ENCODE results near the gene CLEC16A. TPM values are rescaled to one million over a fixed set of nuclear protein-coding genes. Genes with fewer than 3 reads are reported as not detected.

Gene CLEC16A
- total RNA-seq, 4 donors from 2014 or later: 19.9 to 38.3 (median 35.0) TPM

DNA sequence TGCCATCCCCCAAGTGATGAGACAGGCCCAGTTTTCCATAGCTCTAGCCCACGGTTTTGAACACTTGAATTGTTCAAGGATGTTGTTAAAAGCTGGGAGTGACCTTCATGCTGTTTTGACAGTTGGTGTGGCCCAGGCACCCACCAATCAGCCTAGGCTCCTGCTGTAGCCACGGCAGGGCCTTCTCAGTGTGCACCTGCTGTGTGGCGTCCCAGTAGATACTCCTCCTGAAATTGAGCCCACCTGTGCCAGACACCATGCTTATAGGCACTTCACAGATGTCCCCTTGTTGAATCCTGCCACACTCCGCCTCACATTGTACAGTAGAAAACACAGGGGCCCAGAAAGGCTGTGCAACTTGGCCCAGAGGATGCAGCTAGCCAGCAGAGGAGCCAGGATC is 225.3 kb downstream of the CLEC16A start:
- Histone ChIP-seq H3K27me3 (no peaks in the 10 kb centered on the region), H3K4me3 (no peak overlapping the region), H3K4me1 (peaks cover 0 to 14% (median 0%) of the 10 kb centered on the region in 3 donors), H3K27ac (no peak overlapping the region), H3K36me3 (peaks cover 0 to 54% of the 10 kb centered on the region in 2 donors), H3K9me3 (no peaks in the 10 kb centered on the region)
- no peak for TF ChIP-seq EP300 (IDR thresholded peaks at IDR 0.05)
- TF ChIP-seq POLR2AphosphoS5 (IDR thresholded peaks at IDR 0.05): no peak
- TF ChIP-seq, protein P1, sequence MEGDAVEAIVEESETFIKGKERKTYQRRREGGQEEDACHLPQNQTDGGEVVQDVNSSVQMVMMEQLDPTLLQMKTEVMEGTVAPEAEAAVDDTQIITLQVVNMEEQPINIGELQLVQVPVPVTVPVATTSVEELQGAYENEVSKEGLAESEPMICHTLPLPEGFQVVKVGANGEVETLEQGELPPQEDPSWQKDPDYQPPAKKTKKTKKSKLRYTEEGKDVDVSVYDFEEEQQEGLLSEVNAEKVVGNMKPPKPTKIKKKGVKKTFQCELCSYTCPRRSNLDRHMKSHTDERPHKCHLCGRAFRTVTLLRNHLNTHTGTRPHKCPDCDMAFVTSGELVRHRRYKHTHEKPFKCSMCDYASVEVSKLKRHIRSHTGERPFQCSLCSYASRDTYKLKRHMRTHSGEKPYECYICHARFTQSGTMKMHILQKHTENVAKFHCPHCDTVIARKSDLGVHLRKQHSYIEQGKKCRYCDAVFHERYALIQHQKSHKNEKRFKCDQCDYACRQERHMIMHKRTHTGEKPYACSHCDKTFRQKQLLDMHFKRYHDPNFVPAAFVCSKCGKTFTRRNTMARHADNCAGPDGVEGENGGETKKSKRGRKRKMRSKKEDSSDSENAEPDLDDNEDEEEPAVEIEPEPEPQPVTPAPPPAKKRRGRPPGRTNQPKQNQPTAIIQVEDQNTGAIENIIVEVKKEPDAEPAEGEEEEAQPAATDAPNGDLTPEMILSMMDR (IDR thresholded peaks at IDR 0.05): no peak
- TF ChIP-seq POLR2A (IDR thresholded peaks at IDR 0.05): no peak
- WGBS, 2 donors (ENCODE audit: low coverage in 1 of 2): no CpG with 5 or more reads among the region's 4 CpGs
- ATAC-seq: no peak

DNA sequence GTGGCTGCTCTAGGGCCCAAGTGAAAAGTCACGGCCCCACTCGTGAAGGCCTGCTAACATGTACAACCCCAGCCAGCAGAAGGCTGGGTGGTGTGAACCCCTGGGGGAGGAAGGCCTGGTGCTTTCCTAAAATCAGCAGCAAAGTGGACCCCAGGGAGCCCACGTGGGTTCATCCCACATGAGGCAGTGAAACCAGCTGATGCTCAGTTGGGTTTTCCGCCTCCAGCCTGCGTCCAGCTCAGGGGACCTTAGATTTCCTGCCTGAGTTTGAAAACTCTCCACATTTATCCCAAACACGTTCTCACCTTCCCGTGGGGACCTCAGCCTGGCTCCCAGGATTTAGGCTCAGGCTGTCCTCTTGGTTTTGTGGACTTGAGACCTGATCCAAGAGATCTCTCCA is 225.8 kb downstream of the CLEC16A start:
- no peak for ATAC-seq
- no peak overlapping the region for H3K27ac ChIP-seq
- H3K4me1 ChIP-seq: peaks cover 0 to 9% (median 0%) of the 10 kb centered on the region in 3 donors
- H3K36me3 ChIP-seq: peaks cover 0 to 58% of the 10 kb centered on the region in 2 donors
- WGBS, 2 donors (ENCODE audit: low coverage in 1 of 2): 88% methylated on average over 3 of the region's 7 CpGs; no CpG with 5 or more reads in 1 of the 2 donors
- H3K4me3 ChIP-seq: no peak overlapping the region
- H3K27me3 ChIP-seq: no peaks in the 10 kb centered on the region
- TF ChIP-seq, protein P1 (IDR thresholded peaks at IDR 0.05): no peak
- TF ChIP-seq POLR2A (IDR thresholded peaks at IDR 0.05) (no peak), POLR2AphosphoS5 (IDR thresholded peaks at IDR 0.05) (no peak), EP300 (IDR thresholded peaks at IDR 0.05) (no peak)
- no peaks in the 10 kb centered on the region for H3K9me3 ChIP-seq

DNA sequence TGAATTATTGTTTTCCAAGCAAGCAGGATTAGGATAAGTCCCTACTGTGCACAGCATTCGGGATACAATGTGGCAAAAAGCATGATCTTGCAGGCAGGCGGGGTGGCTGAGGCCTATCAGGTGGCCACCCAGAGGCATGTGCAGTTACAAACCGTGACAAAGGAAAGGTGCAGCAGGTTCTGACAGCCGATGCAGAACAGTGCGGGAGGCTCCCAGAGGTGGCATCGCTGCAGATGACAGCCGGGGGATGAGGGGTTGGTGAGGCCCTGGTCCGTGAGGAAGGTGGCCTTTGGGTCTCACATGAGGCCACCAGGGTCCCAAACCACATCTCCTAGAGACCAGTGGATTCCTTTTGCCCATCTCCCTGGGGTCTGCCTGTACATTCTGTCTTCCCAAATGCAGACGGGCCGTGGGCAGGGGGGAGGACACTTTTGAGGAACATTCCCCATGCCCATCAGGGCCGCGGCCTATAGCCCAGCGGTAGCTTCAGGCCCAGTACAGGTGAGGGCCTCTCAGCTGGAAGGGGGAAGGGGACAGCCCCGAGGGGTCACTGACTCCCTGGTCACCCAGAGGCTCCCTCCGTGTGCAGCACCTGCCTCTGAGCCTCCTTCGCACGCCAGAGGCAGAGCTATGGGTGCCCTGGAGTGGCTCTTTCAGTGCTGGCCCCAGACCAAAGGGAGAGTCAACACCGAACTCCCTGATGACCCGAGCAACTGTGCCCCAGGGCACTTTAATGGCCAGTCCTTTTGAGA is 226.5 kb downstream of the CLEC16A start:
- Histone ChIP-seq H3K27me3 (no peaks in the 10 kb centered on the region), H3K9me3 (no peaks in the 10 kb centered on the region), H3K36me3 (peaks cover 0 to 58% of the 10 kb centered on the region in 2 donors), H3K4me1 (peaks cover 0 to 9% (median 0%) of the 10 kb centered on the region in 3 donors), H3K4me3 (no peak overlapping the region), H3K27ac (no peak overlapping the region)
- no peak for TF ChIP-seq POLR2AphosphoS5 (IDR thresholded peaks at IDR 0.05)
- TF ChIP-seq POLR2A (IDR thresholded peaks at IDR 0.05): no peak
- TF ChIP-seq, protein P1 (IDR thresholded peaks at IDR 0.05): no peak
- no peak for TF ChIP-seq EP300 (IDR thresholded peaks at IDR 0.05)
- 92% methylated on average over 2 of the region's 19 CpGs for WGBS, 2 donors (ENCODE audit: low coverage in 1 of 2)
- no peak for ATAC-seq

DNA sequence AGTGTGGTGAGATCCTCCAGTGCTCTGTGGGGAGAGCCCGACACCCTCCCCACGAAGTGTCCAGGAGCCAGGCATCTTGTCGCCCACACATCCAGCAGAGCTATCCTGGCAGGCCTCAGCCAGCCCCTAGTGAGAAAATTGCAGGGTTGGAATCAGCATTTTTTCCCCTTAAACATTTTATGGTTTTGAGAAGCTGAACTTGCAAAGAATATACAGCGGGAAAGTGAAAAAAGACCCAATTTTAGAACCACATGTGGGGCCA is 227.0 kb downstream of the CLEC16A start:
- Histone ChIP-seq H3K27ac (no peak overlapping the region), H3K4me3 (no peak overlapping the region), H3K4me1 (peaks cover 0 to 9% (median 0%) of the 10 kb centered on the region in 3 donors), H3K9me3 (no peaks in the 10 kb centered on the region), H3K36me3 (peaks cover 0 to 54% of the 10 kb centered on the region in 2 donors), H3K27me3 (no peaks in the 10 kb centered on the region)
- TF ChIP-seq EP300 (IDR thresholded peaks at IDR 0.05) (no peak), POLR2AphosphoS5 (IDR thresholded peaks at IDR 0.05) (no peak), POLR2A (IDR thresholded peaks at IDR 0.05) (no peak)
- TF ChIP-seq, protein P1 (IDR thresholded peaks at IDR 0.05): no peak
- ATAC-seq: no peak
- 91 to 94% methylated on average over 4 of the region's 4 CpGs for WGBS, 2 donors (ENCODE audit: low coverage in 1 of 2)

DNA sequence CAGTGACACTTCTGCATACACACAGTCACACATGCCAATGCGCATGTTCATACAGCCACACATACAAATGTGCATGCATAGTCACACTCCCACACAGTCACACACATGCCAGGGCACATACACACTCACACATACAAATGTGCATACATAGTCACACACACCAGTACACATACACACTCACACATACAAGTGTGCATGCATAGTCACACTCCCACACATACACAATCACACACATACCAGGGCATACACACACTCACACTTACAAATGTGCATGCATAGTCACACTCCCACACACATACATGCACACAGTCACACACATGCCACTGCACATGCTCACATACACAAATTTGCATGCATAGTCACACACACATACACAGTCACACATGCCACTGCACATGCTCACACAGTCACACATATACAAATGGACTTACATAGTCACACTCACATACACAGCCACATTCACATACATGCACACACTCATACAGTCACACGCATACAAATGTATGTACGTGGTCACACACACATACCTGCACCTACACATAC is 227.5 kb downstream of the CLEC16A start:
- no peak overlapping the region for H3K27ac ChIP-seq
- no peak for TF ChIP-seq POLR2AphosphoS5 (IDR thresholded peaks at IDR 0.05)
- TF ChIP-seq POLR2A (IDR thresholded peaks at IDR 0.05): no peak
- TF ChIP-seq, protein P1 (IDR thresholded peaks at IDR 0.05): no peak
- TF ChIP-seq EP300 (IDR thresholded peaks at IDR 0.05): no peak
- peaks cover 0 to 9% (median 0%) of the 10 kb centered on the region in 3 donors for H3K4me1 ChIP-seq
- WGBS, 2 donors (ENCODE audit: low coverage in 1 of 2): 93% methylated on average over 3 of the region's 3 CpGs
- H3K27me3 ChIP-seq: no peaks in the 10 kb centered on the region
- no peaks in the 10 kb centered on the region for H3K9me3 ChIP-seq
- H3K4me3 ChIP-seq: no peak overlapping the region
- H3K36me3 ChIP-seq: peaks cover 0 to 49% of the 10 kb centered on the region in 2 donors
- ATAC-seq: no peak

All from gastroesophageal sphincter (tissue), 4 donors.